HG03064 (cell line): ENCODE measurements around the gene ULK4.
"Not testable (repeated sequence)": the region's sequence is repeated elsewhere in the genome, so short reads cannot be mapped to it uniquely, and the experiment has no call there.

Experiments
- ATAC-seq: cut with Tn5 transposase; IDR thresholded peaks from one replicate; pipeline ENCODE4 v1.9.1; 2021; ENCODE audit warnings: low read depth; ENCODE audit not compliant: unreplicated experiment

ULK4 gene

GRCh38 chr3:41697702-41698101 is 264.2 kb downstream of the ULK4 start:
- no peak for ATAC-seq

- not testable (repeated sequence) for ATAC-seq
These were observed 266.1 kb downstream of the ULK4 start for GRCh38 chr3:41695806-41696205.

- no peak for ATAC-seq
These were observed 268.1 kb downstream of the ULK4 start for GRCh38 chr3:41693799-41694198.

- no peak for ATAC-seq
These were observed 270.9 kb downstream of the ULK4 start for GRCh38 chr3:41690766-41691563.

- ATAC-seq = no peak
These were observed 273.1 kb downstream of the ULK4 start for GRCh38 chr3:41688595-41689380.

- no peak for ATAC-seq
These were observed 276.8 kb downstream of the ULK4 start for GRCh38 chr3:41684797-41685735.

GRCh38 chr3:41683666-41684350 is 278.1 kb downstream of the ULK4 start:
- ATAC-seq = no peak

GRCh38 chr3:41682996-41683395 is 278.9 kb downstream of the ULK4 start:
- ATAC-seq = no peak

GRCh38 chr3:41682382-41682781 is 279.5 kb downstream of the ULK4 start:
- ATAC-seq = no peak

- no peak for ATAC-seq
These were observed 280.4 kb downstream of the ULK4 start for GRCh38 chr3:41681479-41681878.

- no peak for ATAC-seq
These were observed 282.5 kb downstream of the ULK4 start for GRCh38 chr3:41679374-41679773.

- not testable (repeated sequence) for ATAC-seq
These were observed 286.8 kb downstream of the ULK4 start for GRCh38 chr3:41675102-41675501.

GRCh38 chr3:41674449-41674848 is 287.5 kb downstream of the ULK4 start:
- no peak for ATAC-seq

GRCh38 chr3:41673650-41674049 is 288.3 kb downstream of the ULK4 start:
- ATAC-seq = no peak

- ATAC-seq = no peak
These were observed 293.5 kb downstream of the ULK4 start for GRCh38 chr3:41668379-41668778.

GRCh38 chr3:41662288-41662687 is 299.6 kb downstream of the ULK4 start:
- no peak for ATAC-seq

- no peak for ATAC-seq
These were observed 300.1 kb downstream of the ULK4 start for GRCh38 chr3:41661796-41662195.

- ATAC-seq = no peak
These were observed 301.4 kb downstream of the ULK4 start for GRCh38 chr3:41660510-41660909.

- ATAC-seq = no peak
These were observed 308.2 kb downstream of the ULK4 start for GRCh38 chr3:41653571-41654239.

GRCh38 chr3:41652931-41653330 is 309.0 kb downstream of the ULK4 start:
- no peak for ATAC-seq
